ENCODE results near the gene CDKN1B. TPM values are rescaled to one million over a fixed set of nuclear protein-coding genes. Genes with fewer than 3 reads are reported as not detected.

Gene CDKN1B
- total and polyA plus RNA-seq, 12 donors, result 18.2 to 97.8 (median 60.3) TPM

GRCh38 chr12:12682284-12682683 is 34.9 kb upstream of the CDKN1B start:
- Histone ChIP-seq H3K27me3 (no peaks in the 10 kb centered on the region), H3K4me1 (replicated peaks in 1 of 2) (peaks cover 0 to 4% of the 10 kb centered on the region in 2 donors), H3K4me3 (no peak overlapping the region), H3K27ac (no peak overlapping the region), H3K9me3 (replicated peaks in 1 of 3) (no peaks in the 10 kb centered on the region), H3K36me3 (replicated peaks in 1 of 2) (no peaks in the 10 kb centered on the region)
- TF ChIP-seq CTCF (IDR thresholded peaks at IDR 0.05) (no peak), POLR2A (IDR thresholded peaks at IDR 0.05) (no peak)
- DNase-seq, result no peak
- intact Hi-C loops (cut with DNase I), result no loop called here

GRCh38 chr12:12683136-12683697 is 34.0 kb upstream of the CDKN1B start:
- Histone ChIP-seq H3K27ac (peak overlapping the region in 1 of 5 donors; percentile 58), H3K4me3 (no peak overlapping the region), H3K4me1 (replicated peaks in 1 of 2) (peaks cover 0 to 4% of the 10 kb centered on the region in 2 donors), H3K9me3 (replicated peaks in 1 of 3) (no peaks in the 10 kb centered on the region), H3K27me3 (no peaks in the 10 kb centered on the region), H3K36me3 (replicated peaks in 1 of 2) (no peaks in the 10 kb centered on the region)
- TF ChIP-seq POLR2A (IDR thresholded peaks at IDR 0.05), result no peak
- no peak for TF ChIP-seq CTCF (IDR thresholded peaks at IDR 0.05)
- DNase-seq, result no peak
- intact Hi-C loops (cut with DNase I), result no loop called here
- 79 to 86% (median 83%) methylated on average over 4 of the region's 4 CpGs for WGBS, 4 donors

- TF ChIP-seq CTCF (IDR thresholded peaks at IDR 0.05), result no peak
- TF ChIP-seq POLR2A (IDR thresholded peaks at IDR 0.05), result no peak
- Histone ChIP-seq H3K27ac (peak overlapping the region in 1 of 5 donors; percentile 58), H3K9me3 (replicated peaks in 1 of 3) (no peaks in the 10 kb centered on the region), H3K36me3 (replicated peaks in 1 of 2) (no peaks in the 10 kb centered on the region), H3K27me3 (no peaks in the 10 kb centered on the region), H3K4me3 (no peak overlapping the region), H3K4me1 (replicated peaks in 1 of 2) (peaks cover 0 to 4% of the 10 kb centered on the region in 2 donors)
- WGBS, 4 donors, result 69 to 79% (median 72%) methylated on average over 3 of the region's 3 CpGs
- DNase-seq, result no peak
- intact Hi-C loops (cut with DNase I), result no loop called here
Observed at GRCh38 chr12:12683725-12684124, 33.4 kb upstream of the CDKN1B start.

- 6 to 16% (median 8%) methylated on average over 5 of the region's 5 CpGs for WGBS, 4 donors
- Histone ChIP-seq H3K4me3 (no peak overlapping the region), H3K27ac (peak overlapping the region in 1 of 5 donors; percentile 58), H3K4me1 (replicated peaks in 1 of 2) (peaks cover 0 to 4% of the 10 kb centered on the region in 2 donors), H3K9me3 (replicated peaks in 1 of 3) (no peaks in the 10 kb centered on the region), H3K36me3 (replicated peaks in 1 of 2) (no peaks in the 10 kb centered on the region), H3K27me3 (no peaks in the 10 kb centered on the region)
- peak in 6 of 7 donors; percentile 29 to 75 (median 50) for DNase-seq
- intact Hi-C loops (cut with DNase I), result no loop called here
- TF ChIP-seq POLR2A (IDR thresholded peaks at IDR 0.05) (no peak), CTCF (IDR thresholded peaks at IDR 0.05) (no peak)
Observed at GRCh38 chr12:12684375-12685106, 32.6 kb upstream of the CDKN1B start.

Data from adrenal gland (tissue), 12 donors.